Fibroblast of skin of left quadriceps (primary cell): ENCODE data around the gene SPPL2A.
A peak's percentile ranks its signal among the peaks of the same experiment; 100 is the strongest.

Experiments used
- DNase-seq, 2 experiments: peaks; one replicate each; pipeline ENCODE4 v3.0.0-alpha.2; 2013; ENCODE audit warnings: low read depth in 2 of 2

SPPL2A gene

GRCh38 chr15:50686469-50687301 lies 78.8 kb downstream of the SPPL2A start, which contains the start of gene TRPM7:
Gene TRPM7, minus strand, starts transcription at chr15:50686797. Its CDS starts 264 bp downstream, at chr15:50686533.
- DNase-seq, result peak; percentile 54 to 67

GRCh38 chr15:50685976-50686468 lies 79.5 kb downstream of the SPPL2A start:
- DNase-seq, result no peak

DNA sequence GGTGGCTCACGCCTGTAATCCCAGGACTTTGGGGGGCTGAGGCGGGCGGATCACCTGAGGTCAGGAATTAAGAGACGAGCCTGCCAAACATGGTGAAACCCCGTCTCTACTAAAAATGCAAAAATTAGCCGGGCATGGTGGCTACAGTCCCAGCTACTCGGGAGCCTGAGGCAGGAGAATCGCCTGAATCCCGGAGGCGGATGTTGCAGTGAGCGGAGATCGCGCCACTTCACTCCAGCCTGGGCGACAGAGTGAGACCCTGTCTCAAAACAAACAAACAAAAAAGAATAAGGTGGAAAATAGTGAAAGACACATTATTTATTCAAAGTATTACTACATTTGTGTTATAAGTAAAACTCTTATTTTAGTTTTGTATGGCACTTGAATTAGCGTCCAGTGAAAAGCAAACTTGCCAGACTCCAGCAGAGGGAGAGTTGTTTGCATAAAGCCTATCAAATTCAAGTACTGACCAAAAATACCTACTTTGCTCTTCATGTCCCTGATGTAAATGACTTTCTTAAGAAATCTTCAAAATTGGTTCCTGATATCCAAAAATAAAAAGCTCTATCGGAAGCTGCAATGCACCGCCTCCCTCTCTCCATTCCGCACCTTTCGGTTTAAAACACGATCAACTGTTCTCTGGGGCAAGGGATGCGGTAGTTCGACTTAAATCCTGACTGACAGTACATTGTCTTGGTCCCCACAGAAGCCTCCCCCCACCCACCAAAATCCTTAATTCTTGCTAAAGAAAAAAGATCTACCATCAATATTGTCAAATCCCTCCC lies 80.1 kb downstream of the SPPL2A start:
- no peak for DNase-seq

DNA sequence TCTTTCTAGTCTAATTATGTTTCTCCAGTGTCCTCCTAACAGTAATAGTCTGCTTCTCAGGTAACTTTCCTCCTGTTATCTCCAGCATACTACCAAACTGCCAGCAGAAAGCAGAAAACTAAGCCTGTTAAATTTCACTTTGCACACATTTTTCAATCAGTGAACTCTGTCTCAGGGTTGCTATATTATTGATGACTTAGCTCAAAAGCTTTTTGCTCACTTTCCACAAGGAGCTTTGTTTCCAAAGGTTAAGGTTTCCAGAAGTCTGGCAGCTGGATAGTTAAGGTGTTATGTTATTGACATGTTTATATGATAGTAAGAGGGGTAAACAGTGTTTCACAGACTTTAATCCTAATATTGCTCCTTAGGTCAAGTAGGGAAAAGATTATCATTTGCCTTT lies 84.0 kb downstream of the SPPL2A start:
- DNase-seq, result no peak

- DNase-seq, result peak; percentile 35 to 36
Observed at GRCh38 chr15:50676799-50677483, 88.6 kb downstream of the SPPL2A start.

DNA sequence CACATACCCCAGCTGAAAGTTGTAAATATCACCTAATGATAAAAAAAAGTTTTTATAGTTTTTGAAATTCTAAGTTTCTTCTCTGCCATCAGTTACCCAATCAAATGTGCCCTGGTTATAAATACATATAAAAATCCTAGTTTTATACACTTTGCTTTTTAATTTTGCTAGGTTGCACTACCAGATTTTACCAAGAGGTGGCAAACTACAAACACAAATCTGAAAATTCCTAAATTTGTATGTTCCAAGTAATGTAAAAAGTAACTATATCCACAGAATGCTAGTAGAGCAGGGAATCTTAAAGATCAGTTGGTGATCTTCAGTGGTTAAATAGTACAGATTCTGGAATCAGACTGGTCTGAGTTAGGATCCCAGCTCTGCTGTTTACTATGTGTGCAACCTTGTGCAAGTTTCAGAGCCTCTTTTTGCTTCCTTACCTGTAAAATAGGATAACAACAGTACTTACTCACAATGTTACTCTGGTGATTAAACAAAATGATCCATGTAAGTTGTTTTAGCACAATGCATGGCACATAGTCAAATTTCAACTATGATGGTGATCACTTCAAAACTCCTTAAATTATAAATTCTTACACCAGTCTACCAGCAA lies 89.9 kb downstream of the SPPL2A start:
- peak; percentile 8 to 26 for DNase-seq

DNA sequence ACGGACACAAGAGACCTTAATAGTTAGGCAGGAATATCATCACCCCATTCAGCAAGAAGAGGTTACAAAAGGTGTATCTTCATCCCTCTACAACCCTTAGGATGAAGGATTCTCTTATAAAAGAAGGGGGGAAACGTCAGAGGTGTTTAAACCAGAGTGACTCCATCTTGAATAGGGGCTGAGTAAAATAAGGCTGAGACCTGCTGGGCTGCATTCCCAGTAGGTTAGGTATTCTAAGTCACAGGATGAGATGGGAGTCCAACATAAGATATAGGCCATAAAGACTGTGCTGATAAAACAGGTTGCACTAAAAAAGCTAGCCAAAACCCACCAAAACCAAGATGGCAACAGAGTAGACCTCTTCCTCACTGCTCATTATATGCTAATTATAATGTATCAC lies 95.4 kb downstream of the SPPL2A start:
- no peak for DNase-seq

- no peak for DNase-seq
Observed at GRCh38 chr15:50669611-50670010, 95.9 kb downstream of the SPPL2A start.

DNA sequence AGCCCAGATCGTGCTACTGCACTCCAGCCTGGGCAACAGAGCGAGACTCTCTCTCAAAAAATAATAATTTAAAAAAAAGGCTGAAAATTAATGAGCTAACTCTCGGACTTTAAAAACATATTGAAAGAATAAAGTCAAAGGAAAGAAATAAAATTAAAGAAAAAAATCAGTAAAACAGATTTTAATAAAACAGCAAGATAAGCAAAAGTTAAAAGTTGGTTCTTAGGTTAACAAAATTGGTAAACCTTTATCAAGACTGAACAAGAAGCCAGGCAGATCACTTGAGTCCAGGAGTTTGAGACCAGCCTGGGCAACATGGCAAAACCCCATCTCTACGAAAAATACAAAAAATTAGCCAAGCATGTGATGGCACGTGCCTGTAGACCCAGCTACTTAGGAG lies 99.6 kb downstream of the SPPL2A start:
- no peak for DNase-seq

GRCh38 chr15:50655555-50655954 lies 110.0 kb downstream of the SPPL2A start:
- no peak for DNase-seq

DNA sequence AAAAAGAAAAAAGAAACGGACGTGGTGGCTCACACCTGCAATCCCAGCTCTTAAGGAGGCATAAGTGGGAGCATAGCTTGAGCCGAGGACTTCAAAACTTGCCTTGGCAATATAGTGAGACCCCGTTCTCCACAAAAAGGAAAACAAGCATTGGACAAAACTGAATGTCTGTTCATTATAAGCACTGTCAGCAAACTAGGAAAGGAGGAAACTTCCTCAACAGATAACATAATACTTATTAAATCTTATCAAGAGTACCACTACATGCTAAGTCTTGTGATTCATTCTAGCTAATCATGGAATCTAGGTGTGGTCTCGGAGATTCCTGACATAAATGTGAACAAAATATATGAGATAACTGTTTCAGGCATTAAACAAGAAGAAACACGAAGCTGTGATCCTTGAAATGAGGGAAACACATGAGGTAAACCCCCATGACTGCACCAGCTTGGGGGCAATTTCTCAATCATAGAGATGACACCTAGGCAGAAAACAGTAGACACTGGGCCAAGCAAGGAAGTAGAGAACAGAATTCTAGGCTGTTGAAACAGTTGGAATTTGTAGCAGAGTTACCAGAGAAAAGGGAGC lies 112.3 kb downstream of the SPPL2A start:
- no peak for DNase-seq

- no peak for DNase-seq
Observed at GRCh38 chr15:50652671-50653070, 112.8 kb downstream of the SPPL2A start.
